ENCODE data around the gene PAOX. TPM values are rescaled to one million over a fixed set of nuclear protein-coding genes. Genes with fewer than 3 reads are reported as not detected.

PAOX gene
- total RNA-seq, 1 donor from 2014 or later, result 2.9 TPM

DNA sequence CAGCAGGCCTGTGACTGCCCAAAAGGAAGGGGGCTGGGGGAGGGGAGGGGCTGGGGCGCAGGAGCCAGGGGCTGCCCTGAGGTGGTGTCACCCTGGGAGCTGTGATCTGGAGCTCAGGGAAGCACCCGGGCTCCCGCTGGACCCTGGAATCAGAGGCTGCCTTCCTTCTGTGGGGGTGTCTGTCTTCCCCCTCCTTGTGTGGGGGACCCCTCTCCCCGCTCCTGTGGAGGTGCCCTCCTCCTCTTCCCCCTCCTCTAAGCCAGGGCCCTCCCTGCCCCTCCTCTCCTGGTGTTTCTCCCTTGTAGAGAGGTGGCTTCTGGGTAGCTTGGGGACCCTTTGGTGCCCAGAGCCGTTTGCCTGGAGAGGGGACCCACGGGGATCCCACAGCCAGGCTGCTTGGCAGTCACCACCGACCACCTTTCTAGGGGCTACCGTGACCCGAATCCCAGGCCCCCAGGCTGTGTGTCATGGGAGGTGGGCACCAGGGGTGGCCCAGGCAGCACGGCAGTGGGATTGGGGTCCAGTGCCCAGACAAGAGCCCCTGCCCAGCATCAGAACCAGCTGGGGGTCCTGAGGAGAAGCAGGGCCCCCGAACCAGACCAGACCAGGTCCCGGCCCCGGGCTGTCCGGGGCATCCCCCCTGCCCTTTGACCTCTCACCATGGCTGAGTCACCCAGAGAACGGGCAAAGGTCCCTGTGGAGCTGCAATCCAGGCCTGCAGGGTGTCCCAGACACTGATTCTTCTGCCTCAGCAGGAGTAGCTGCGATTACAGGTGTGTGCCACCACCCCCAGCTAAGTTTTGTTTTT lies 31.1 kb upstream of the PAOX start:
- intact Hi-C loops (cut with DNase I), result no loop called here

DNA sequence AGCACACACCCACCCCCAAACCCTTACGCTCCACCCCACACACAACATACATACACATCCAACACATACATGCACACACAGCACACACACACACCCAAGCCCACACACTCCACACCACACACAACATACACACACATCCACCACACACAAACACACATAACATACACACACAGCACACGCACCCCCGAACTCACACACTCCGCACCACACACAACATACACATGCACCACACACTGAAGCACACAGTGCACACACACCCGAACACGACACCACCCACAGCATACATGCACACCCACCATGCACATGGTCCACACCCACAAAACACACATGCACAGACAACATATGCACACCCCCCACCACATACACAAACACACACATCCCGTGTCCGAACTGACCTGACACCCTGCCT lies 29.9 kb upstream of the PAOX start:
- intact Hi-C loops (cut with DNase I), result no loop called here

More for the DNA sequence above, 31.1 kb upstream of the PAOX start:
- no peak for DNase-seq (ENCODE audit: low spot score)

DNA sequence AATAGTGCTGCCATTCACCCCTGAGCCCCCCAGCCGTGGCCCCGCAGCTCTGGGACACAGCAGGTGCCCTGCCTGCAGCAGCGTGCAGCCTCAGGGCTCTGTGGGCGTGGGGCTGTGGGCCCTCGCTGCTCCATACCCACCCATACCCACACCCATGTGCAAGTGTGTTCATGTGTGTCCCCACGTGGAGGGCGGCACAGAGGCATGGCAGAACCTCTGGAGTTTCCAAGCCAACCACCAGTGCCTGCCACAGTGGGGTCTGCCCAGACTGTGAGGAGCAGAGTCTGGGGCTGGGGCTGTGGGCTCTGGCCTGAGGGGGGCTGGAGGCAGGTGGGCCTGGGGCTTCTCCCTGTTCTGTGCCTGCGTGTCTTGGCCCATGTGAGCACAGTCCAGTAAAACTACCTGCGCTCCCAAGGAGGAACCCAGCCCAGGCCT lies 29.5 kb upstream of the PAOX start:
- no peak for DNase-seq (ENCODE audit: low spot score)
- intact Hi-C loops (cut with DNase I), result no loop called here

More for the DNA sequence above, 29.9 kb upstream of the PAOX start:
- no peak for DNase-seq (ENCODE audit: low spot score)

DNA sequence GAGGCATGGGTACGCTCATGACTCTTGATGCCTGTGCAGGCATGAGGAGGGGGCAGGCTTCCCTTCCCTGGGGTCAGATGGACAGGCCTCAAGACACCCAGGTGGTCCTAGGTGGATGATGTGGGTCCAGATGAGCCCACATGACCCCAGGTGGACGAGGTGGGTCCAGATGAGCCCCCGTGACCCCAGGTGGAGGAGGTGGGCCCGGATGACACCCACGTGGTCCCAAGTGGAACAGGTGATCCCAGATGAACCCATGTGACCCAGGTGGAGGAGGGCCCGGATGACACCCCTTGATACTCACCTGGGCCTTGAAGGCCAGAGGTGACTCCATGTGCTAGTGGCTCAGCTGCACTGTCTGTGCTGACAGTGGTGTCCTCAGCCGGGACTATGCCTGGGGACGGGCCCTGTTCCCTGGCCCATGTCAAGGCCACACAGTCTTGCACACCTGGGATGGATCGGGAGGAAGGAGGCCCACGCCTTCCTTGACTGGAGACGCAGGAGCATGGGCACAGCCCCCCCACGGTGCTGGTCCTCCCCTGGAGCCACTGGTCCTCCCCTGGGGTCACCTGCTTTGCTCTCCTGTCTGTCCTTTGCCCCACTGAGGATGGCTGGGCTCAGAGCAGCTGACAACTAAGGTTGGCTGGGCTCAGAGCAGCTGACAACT lies 28.6 kb upstream of the PAOX start:
- no peak for DNase-seq (ENCODE audit: low spot score)
- intact Hi-C loops (cut with DNase I), result no loop called here

DNA sequence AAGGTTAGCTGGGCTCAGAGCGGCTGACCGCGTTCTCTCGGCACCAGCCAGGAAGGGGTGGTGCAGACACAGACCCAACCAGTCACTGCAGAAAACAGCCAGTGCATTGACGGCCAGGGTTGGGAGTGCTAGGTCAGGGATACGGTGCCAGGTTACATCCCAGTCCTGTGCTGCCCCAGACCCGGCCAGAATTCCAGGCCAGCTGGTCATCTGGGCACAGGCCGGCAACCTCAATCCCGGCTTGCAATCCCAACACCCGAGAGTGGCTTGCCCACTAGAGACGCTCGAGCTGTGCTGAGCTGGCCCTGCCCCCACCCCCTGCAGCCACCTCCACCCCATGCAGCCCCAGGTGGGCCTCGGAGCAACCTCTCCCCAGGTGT lies 28.1 kb upstream of the PAOX start:
- intact Hi-C loops (cut with DNase I), result no loop called here
- DNase-seq (ENCODE audit: low spot score), result no peak

DNA sequence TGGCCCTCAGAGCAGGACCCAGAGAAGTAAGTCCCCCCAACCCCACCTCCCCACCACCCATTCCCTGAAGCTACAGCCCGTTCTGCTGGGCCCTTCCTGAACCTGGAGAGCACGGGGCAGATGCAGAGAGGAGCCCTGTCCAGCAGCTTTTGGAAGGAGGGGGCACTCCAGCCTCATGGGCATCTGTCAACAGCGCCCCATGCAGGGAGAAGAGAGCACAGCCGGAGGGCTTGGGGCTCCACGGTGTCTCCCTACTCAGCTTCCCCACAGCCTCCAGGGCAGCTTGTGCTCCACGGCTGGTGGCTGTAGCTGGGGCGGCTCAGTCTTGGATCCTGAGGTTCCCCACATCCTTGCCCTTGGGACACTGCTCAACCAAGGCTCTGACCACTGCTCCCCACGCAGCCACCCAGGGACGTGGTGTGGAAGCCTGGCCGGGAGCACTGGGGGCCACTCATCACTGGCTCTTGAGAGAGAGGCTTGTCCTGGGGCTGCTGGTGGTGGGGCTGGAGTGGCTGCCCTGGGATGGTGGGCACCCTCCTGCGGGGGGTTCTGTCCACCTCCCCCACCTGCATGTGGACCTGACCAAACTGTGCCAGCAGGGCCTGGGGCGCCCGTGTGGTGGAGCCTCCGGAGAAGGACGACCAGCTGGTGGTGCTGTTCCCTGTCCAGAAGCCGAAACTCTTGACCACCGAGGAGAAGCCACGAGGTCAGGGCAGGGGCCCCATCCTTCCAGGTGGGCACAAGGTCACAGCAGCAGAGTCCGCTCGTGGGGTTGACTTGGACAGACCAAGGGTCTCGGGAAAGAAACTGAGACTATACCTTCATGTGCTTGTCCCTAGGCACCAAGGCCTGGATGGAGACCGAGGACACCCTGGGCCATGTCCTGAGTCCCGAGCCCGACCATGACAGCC lies 27.4 kb upstream of the PAOX start:
- no peak for DNase-seq (ENCODE audit: low spot score)
- intact Hi-C loops (cut with DNase I), result no loop called here

DNA sequence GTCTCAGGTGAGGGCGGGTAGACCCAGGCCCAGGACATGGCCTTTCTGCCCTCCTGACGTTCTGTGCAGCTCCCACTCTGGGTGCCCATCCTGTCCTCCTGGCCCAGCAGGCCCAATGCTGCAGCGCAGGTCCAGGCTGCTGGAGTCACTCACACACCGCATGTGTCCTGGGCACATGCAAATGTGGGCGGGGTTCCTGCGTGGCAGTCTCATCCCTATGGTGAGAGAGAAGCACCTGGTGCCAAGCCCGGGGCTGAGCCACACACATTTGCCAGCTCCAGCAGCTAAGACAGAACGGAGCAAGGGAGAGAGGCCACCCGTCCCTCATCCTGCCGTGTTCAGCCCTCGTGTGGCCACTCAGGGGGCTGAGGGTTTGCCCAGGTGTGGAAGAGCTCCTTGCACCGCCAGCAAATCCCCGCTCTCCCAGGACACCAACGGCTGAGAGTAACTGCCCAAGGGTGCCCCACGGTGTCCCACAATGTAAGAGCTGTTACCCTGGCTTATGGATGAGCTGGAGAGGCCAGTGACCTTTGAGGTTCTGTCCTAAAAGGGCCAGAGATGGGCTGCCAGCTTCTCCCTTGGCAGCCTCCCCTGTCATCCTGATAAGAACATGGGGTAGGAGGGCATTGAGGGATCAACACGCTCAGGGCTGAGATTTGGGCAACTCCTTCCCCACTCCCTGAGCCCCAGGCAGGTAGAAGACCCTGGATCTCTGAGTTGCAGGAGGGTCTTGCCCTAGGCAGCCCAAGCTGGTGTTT lies 25.7 kb upstream of the PAOX start:
- no peak for DNase-seq (ENCODE audit: low spot score)
- intact Hi-C loops (cut with DNase I), result no loop called here

DNA sequence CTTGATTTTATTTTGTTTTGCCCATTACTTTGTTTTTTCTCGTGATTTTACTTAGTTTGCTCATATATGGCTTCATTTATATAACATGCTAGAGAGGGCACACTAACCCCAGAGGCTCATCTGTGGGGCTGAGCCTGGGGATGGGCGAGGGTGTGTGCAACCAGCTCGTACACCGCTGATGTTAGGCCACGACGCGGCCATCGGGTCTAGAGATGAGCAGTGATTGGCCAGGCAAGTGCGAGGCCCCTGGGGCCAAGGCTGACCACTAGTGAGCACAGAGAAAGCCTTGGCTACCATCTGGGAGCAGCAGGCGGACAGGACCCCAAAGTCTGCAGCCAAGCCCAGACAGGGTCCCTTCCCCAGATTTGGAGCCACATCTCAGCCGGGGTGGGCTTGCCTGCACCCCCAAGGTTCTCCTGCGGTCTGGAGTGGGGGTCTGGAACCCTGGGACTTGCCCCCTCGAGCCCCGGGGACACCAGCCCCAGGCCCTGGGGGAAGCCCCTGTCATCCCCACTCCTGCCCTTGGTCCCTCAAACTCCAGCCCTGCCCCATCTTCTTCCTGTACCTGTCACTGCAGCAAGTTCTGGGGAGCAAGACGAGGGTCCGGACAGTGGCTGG lies 25.0 kb upstream of the PAOX start:
- no peak for DNase-seq (ENCODE audit: low spot score)
- intact Hi-C loops (cut with DNase I), result no loop called here

DNA sequence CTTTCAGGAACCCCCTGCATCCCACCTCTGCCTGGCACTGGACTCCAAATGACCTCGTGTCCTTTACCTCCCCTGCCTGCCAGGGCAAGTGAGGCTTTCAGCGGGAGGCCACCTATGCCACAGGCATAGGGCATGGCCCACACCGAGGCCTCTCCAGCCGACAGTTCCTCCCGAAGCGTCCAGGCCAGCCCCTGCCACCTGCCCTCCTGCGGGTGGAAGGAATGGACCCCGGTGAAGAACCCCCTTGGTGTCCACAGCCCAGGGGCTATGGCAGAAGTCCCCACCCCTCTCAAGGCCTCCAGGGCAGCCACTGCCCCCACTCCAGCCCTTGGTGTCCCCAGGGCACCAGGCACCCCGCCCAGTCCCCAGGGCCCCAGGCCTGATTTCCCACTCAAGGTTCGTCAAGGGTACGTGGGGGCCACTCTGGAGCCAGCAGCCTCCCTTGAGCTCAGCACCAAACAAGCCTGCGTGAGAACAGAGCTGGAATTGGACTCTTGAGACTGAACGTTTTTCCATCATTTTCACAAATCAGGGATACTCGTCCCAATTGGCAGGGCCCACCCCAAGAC lies 24.3 kb upstream of the PAOX start:
- no peak for DNase-seq (ENCODE audit: low spot score)

DNA sequence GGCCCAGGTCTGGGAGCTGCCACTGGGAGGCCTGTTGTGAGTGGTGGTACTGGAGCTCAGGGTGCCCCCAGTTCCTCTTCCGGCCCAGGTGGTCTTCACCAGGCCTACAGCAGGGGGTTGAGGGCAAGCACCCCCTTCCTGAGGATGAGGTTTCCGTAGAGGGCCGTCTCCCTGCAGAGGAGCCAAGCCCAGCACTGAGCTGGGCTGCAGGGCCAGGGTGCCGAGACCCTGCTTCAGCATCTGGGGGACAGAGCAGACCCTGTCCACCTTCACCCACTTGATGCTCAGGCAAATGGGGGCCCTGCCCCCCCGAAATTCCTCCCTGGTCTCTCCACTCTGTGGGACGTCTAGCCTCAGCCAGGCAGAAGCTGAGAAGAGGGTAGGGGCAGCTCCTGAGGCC lies 23.8 kb upstream of the PAOX start:
- no peak for DNase-seq (ENCODE audit: low spot score)
- intact Hi-C loops (cut with DNase I), result no loop called here

More for the DNA sequence above, 24.3 kb upstream of the PAOX start:
- intact Hi-C loops (cut with DNase I), result no loop called here

DNA sequence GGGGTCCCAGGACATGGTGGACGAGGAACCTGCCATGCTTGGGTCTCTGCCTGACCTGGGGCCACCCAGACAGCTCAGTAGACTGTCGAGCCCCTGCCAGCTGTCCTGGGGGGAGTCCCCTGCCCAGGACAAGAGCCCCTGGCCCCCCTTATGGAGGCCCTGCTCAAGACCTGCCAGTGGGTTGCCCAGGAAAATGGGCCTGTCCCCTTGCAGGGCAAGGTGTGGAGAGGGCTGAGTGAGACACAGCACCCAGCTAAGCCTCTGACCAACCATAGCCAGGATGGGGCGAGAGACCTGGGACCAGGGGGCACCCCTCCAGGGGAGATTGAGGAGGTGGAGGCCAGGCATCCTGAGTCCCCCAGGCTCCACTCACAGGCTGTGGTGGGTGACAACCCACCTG lies 23.1 kb upstream of the PAOX start:
- DNase-seq (ENCODE audit: low spot score), result no peak
- intact Hi-C loops (cut with DNase I), result no loop called here

DNA sequence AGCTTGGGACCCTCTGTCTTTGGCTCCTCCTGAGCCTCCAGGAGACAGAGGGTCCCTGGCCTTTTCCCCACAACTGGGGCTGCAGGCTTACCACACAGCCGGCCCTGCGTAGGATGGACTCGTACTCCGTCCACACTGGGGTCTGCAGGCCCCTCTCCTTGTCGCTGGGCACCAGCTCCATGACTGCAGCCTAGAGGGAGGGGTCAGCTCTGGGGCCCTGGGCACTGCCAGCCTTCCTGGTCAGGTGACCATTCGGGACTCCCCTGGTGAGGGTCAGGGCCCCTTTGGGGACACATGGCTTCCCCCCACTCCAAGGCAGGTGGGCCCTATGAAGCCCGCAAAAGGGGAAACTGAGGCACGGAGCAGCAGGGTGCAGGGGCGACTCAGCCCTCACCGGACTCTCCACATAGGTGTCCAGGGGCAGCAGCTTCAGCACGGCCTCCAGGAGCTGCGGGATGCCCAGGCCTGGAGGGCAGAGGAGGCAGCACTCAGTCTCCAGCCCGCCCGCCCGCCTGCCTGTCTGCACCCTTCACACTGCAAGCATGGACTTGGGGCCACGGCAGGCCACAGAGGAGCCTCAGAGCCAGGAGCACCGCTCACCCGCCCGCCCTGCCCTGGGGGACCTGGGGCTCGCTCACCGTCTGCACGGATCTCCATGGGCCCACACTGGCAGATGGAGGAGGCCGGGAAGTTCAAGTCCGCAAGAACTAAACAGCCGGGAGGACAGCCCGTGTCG lies 22.3 kb upstream of the PAOX start:
- no peak for DNase-seq (ENCODE audit: low spot score)
- intact Hi-C loops (cut with DNase I), result no loop called here

DNA sequence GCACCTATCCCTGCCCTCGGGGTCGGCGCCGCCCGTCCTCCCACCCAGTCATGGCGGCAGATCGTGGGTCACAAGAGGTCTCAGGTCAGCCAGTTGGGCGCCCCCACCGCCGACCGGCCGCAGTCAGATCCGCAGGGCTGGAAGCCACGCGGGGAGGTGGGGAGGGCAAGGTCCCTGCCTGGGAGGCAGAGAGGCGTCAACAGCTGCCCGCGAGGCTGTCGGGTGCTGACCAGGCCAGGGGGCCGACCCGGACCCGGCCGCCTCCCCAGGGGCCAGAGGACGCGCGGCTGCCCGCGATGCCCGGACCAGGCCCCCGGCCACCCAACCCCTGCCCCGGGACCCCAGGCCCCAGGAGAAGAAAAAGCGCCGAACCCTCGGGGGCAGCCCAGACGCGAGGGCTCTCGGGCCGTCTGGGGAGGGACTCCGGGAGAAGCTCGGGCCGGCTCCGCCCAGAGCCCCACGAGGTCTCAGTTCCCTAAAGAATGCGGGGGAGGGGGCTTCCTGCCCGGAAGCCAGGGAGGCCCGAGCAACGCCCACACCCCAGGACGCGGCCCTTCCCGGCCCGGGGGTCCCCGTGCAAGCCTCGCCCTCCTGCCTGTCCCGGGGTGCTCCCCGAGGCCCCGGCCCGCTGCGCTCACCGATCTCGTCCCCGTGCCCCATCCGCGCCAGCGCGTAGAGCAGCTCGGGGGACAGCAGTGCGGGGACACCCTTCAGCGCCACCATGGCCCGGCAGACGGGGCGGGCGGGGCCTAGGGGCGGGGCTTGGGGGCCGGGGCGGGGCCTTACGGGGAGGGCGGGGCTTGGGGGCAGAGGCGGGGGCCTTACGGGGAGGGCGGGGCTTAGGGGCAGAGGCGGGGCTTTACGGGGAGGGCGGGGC lies 21.5 kb upstream of the PAOX start, which contains the start of gene FUOM:
FUOM (minus strand) TSS at position 735 of the 877 bp plus-strand sequence; CDS start at position 723, 12 bp downstream.
- no peak for DNase-seq (ENCODE audit: low spot score)
- intact Hi-C loops (cut with DNase I), result no loop called here

DNA sequence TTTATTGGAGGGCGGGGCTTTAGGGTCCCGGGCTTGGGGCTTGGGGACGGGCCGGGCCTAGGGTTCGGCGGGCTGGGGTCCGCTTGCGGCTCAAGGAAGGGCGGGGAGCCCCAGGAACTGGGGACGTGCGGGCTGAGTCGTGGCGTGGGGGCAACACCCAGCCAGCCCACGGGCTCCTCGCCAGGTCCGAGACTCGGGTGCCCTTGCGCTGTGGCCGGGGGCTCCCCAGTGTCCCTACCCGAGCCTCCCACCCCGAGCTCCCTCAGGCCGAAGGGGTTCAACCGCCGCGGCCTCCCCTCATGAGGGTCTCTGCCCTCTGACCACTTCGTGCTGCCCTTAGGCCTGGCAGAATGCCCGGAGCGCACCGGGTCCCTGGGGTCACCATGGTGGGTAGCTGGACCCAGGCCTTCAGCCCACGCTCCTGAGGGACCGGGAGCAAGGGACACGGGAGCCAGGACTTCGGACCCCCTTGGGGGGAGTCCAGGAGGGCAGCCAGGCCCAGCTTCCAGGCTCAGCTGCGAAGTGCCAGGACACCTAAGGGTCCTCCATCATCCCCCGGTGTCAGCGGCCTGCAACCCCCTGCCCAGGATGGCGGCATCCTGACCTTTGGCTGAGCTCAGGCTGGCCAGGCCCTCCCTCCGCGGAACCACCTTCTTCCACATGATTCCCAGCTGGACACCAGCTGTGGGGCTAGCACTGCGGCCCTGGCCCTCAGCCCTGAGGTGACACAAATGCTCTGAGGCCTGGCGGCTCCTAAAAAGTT lies 20.7 kb upstream of the PAOX start:
- intact Hi-C loops (cut with DNase I), result no loop called here
- DNase-seq (ENCODE audit: low spot score), result no peak

DNA sequence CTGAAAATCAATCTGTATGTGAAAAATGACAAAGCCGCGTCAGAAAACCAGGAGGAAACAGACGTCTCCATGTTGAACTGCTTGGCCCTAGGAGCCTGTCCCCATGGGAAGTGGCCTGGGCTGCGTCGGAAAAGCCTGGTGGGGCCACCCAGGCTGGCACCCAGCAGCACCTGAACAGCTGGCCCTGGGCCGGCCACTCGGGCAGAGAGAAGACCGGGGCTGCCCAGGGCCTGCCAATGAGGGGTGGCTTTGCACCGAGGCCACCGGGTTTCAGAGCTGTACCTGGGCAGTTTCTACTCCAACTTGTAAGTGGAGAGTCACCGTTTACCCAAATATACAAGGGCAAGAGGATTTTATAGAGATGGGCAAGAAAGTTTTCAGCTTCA lies 20.1 kb upstream of the PAOX start:
- intact Hi-C loops (cut with DNase I), result no loop called here
- no peak for DNase-seq (ENCODE audit: low spot score)

DNA sequence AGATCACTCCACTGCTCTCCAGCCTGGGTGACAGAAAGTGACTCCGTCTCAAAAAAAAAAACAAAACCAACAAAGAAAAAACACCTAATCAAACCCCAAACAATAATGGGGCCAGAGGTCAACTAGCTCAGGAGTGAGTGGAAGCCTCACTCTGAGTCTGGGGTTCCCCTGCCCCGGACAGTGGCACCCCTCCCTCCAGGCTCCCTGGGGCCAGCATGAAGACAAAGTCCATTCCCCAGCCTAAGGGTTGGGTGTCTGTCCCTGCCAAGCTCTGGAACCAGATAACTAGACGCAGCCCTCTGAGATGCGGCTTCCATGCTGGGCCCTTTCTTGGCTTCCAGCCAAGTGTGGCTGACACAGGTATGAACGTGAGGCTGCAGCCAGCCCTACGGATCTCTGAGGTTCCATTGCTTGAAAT lies 19.5 kb upstream of the PAOX start:
- intact Hi-C loops (cut with DNase I), result no loop called here
- DNase-seq (ENCODE audit: low spot score), result no peak
